HG02623 (cell line): ENCODE data around the gene RNF25.

Experiments
- ATAC-seq: cut with Tn5 transposase; IDR thresholded peaks from one replicate; pipeline ENCODE4 v1.9.1; 2021; ENCODE audit warnings: moderate library complexity; ENCODE audit not compliant: unreplicated experiment

The RNF25 gene

GRCh38 chr2:218627939-218628338, 43.9 kb downstream of the RNF25 start:
- ATAC-seq = no peak

- ATAC-seq = no peak
Observed at GRCh38 chr2:218626369-218626768, 45.4 kb downstream of the RNF25 start.

GRCh38 chr2:218623366-218623705, 48.5 kb downstream of the RNF25 start:
- ATAC-seq = no peak

- no peak for ATAC-seq
Observed at GRCh38 chr2:218622606-218623365, 49.0 kb downstream of the RNF25 start.

- no peak for ATAC-seq
Observed at GRCh38 chr2:218621007-218621406, 50.8 kb downstream of the RNF25 start.

- no peak for ATAC-seq
Observed at GRCh38 chr2:218618102-218618860, 53.5 kb downstream of the RNF25 start.

GRCh38 chr2:218615868-218616315, 55.9 kb downstream of the RNF25 start:
- ATAC-seq = no peak
